ENCODE data around the gene MUC2.

MUC2 gene

GRCh38 chr11:1087279-1087960 lies 12.7 kb downstream of the MUC2 start:
- no peak for DNase-seq (ENCODE audit: low read depth, low spot score)

DNA sequence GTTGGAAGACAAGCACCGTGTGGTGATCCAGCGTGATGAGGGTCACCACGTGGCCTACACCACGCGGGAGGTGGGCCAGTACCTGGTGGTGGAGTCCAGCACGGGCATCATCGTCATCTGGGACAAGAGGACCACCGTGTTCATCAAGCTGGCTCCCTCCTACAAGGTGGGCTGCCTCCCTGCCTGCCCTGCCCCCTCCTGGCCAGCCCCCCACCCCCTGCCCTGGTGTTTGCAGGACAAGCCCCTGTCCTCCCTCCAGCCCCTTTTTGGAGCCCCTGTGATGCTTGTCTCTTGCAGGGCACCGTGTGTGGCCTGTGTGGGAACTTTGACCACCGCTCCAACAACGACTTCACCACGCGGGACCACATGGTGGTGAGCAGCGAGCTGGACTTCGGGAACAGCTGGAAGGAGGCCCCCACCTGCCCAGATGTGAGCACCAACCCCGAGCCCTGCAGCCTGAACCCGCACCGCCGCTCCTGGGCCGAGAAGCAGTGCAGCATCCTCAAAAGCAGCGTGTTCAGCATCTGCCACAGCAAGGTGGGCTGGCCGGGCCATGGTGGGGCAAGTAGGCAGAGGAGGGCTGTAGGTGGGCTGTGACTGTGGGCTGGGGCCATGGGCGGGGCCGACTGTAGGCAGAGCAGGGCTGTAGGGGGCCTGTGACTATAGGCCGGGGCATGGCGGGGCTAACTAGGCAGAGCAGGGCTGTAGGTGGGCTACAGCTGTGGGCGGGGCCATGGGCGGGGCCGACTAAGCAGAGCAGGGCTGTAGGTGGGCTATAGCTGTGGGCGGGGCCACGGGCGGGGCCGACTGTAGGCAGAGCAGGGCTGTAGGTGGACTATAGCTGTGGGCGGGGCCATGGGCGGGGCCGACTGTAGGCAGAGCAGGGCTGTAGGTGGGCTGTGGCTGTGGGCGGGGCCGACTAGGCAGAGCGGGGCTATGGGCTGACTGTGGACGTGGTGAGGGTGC lies 13.6 kb downstream of the MUC2 start:
- DNase-seq (ENCODE audit: low read depth, low spot score): no peak

DNA sequence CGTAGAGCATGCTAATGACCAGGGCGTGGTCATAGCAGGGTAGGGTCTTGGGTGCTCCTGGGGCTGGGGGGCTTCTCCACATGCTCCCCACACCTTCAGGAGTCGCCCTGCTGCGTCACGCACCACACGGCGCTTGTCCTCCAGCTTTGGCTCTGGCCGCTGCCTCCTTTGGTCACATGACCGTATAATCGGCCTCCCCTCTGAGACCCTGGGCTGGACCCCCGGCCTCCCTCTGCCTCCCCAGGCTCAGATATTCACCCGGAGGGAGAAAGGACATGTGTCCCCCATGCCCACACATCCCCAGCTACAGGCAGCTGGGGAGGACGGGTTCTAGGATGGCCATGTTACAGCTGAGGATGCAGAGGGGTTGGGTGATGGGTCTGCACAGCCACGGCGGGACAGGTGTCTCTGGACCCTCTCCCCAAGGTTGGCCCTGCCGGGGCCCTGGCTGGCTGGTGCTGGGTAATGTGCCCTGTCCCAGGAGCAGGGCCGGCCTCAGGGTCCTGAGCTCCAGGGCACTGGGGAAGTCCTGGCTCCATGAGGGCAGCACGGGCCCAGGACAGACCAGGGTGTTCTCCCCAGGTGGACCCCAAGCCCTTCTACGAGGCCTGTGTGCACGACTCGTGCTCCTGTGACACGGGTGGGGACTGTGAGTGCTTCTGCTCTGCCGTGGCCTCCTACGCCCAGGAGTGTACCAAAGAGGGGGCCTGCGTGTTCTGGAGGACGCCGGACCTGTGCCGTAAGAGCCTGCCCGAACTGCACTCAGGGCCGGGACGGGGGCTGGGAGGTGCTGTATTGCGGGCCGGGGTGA lies 14.5 kb downstream of the MUC2 start:
- DNase-seq (ENCODE audit: low read depth, low spot score): no peak

DNA sequence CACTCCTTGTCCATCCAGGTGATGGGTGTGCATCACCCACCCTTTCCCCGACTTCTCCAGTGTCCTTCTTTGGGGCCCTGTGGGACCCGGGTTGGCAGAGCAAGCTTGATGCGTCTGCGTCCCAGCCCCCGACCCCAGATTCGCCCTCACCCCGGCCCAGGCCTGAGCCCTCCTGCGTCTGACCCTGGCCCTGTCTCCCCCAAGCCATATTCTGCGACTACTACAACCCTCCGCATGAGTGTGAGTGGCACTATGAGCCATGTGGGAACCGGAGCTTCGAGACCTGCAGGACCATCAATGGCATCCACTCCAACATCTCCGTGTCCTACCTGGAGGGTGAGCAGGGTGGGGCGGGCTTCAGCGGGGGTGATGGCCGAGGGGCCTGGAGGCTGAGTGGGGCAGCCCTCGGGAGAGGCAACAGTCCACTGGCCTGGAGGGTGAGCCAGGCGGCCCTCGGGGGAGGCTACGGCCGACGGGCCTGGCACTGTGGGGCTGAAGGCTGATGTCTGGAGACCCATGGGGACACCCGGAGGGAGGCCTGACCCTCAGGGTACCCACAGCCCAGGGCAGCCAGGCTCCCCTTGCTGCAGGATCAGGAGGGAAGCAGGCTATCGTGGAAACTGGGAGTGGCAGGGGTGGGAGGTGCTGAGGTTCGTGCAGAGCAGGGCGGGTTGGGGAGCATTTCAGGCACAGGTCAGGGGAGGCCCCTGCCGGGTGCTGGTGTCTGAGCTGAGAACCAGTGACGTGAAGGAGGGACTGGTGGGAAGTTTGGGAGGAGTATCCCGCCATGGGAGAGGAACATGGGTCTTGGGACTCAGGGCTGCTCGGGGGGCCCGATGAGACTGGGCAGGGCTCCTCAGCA lies 15.3 kb downstream of the MUC2 start:
- no peak for DNase-seq (ENCODE audit: low read depth, low spot score)

GRCh38 chr11:1090600-1091331 lies 16.1 kb downstream of the MUC2 start:
- no peak for DNase-seq (ENCODE audit: low read depth, low spot score)

DNA sequence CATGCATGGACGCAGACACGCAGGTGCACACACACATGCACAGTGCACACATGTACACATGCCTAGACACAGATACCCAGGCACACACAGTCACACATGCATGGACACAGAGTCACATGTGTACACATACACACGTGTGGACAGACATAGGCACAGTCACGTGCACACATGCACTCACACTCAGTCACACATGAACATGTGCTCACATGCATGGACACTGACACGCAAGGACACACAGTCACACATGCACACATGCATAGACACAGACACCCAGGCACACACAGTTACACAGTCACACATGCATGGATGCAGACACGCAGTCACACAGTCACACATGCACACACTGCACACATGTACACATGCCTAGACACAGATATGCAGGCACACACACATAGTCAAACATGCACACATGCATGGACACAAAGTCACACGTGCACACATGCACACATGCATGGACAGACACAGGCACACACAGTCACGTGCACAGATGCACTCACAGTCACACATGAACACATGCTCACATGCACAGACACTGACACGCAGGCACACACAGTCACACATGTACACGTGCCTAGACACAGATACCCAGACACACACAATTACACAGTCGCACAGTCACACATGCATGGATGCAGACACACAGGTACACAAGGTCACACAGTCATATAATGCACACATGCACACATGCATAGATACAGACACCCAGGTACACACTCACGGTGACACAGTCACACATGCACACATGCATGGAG lies 16.8 kb downstream of the MUC2 start:
- DNase-seq (ENCODE audit: low read depth, low spot score): no peak

- no peak for DNase-seq (ENCODE audit: low read depth, low spot score)
Measured at GRCh38 chr11:1092145-1092670, 17.5 kb downstream of the MUC2 start.

DNA sequence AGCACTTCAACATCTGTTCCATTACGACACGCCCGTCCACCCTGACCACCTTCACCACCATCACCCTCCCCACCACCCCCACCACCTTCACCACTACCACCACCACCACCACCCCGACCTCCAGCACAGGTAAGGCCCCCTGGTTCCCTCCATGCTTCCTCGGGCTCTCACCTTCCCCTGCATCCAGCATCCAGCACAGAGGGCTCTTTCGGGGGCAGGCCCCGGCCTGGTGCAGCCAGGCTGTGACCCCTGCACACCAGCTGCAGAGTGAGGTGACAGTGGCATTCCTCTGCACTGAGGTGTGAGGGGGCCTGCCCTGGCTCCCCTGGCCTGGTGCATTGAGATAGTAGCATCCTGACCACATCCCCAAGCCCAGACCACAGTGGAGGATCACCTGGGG lies 18.2 kb downstream of the MUC2 start:
- no peak for DNase-seq (ENCODE audit: low read depth, low spot score)

DNA sequence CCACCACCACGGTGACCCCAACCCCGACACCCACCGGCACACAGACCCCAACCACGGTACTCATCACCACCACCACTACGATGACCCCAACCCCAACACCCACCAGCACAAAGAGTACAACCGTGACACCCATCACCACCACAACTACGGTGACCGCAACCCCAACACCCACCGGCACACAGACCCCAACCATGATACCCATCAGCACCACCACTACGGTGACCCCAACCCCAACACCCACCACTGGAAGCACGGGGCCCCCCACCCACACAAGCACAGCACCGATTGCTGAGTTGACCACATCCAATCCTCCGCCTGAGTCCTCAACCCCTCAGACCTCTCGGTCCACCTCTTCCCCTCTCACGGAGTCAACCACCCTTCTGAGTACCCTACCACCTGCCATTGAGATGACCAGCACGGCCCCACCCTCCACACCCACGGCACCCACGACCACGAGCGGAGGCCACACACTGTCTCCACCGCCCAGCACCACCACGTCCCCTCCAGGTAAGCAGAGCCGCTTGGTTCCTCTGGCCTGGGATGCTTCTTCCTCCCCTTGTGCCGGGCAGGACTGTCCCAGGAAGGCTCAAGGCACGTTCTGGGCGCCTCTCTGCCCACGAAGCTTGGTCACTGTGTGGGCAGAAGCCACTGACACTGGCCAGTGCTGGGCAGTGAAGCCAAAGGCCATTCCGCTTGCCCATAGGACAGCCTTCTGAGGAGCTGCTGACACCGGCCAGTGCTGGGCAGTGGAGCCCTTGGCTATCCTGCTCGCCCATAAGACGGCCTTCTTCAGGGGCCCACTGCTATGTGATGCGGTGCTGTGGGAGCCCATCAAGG lies 25.1 kb downstream of the MUC2 start:
- DNase-seq (ENCODE audit: low read depth, low spot score): no peak

DNA sequence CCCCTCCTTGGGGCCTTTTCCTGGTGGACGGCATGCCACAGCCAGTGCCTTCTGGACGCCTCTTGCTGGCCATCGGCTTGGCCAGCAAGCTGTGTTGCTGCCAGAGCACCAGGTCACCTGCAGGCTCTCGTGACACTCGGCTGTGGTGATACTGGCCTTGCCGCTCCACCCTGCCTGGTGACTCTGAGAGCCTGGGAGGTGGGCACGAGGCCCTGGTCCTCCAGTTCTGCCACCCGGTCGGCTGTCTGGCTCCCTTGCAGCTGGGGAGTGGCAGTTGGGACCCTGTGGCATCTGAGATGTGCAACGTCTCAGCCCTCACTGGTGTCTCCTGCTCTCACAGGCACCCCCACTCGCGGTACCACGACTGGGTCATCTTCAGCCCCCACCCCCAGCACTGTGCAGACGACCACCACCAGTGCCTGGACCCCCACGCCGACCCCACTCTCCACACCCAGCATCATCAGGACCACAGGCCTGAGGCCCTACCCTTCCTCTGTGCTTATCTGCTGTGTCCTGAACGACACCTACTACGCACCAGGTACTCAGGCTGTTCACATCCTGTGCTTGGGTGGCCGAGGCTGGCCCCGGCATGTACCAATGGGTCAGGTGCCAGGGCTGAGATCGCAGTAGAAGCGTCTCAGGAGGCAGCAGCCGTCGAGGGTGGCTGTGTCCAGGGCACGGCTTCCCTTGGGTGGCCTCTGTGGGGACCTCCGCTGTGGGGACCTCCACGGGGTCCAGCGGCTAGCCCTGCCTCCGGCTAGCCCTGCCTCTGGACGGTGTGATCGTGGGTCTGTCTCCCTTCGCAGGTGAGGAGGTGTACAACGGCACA lies 26.0 kb downstream of the MUC2 start:
- DNase-seq (ENCODE audit: low read depth, low spot score): no peak

DNA sequence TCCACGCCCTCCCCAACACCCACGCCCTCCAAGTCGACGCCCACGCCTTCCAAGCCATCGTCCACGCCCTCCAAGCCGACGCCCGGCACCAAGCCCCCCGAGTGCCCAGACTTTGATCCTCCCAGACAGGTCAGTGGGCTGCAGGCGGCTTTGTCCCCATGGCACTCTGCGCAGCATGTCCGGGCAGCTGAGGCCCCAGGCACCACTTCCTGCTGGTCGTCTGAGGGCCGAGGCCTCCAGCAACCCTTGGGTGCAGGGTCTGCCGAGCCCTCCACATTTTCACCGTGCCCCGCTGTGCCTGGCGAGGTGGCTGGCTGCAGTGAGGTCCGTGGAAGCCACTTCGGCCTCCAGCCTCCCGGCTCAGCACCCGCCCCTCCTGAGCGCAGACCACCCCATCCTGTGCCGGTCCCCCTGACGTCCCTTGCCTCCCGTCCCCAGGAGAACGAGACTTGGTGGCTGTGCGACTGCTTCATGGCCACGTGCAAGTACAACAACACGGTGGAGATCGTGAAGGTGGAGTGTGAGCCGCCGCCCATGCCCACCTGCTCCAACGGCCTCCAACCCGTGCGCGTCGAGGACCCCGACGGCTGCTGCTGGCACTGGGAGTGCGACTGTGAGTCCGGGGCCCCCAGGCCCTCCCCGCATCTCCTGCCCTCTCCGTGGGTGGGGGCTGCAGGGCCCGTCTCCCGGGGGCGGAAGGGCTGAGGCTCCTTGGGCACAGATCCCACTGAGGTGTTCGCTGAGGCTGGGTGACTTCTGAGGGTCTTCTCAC lies 26.8 kb downstream of the MUC2 start:
- DNase-seq (ENCODE audit: low read depth, low spot score): no peak

DNA sequence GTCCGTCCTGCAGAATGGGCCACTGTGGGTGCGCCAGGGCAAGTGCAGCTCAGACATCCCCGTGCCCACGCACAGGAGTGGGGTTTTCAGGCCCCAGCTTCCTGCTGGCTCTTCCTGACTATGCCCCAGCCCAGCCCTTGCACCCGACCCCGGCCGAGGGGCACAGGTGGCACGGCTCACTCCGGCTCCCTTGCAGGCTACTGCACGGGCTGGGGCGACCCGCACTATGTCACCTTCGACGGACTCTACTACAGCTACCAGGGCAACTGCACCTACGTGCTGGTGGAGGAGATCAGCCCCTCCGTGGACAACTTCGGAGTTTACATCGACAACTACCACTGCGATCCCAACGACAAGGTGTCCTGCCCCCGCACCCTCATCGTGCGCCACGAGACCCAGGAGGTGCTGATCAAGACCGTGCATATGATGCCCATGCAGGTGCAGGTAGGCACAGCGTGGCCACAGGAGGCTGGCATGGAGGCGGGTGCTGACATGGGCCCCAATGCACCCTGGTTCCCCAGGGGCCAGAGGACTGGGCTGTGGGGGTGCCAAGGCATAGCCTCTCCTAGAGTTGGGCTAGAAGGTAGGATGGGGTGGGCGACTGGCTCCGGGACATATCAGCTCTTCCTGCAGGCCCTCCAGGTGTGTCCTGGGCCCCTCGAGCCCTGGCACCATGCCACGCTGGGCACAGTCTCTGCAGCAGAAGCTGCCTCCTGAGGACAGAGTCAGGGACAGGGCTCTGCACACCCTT lies 27.7 kb downstream of the MUC2 start:
- DNase-seq (ENCODE audit: low read depth, low spot score): no peak

GRCh38 chr11:1102996-1103395 lies 28.3 kb downstream of the MUC2 start:
- no peak for DNase-seq (ENCODE audit: low read depth, low spot score)

GRCh38 chr11:1103401-1104360 lies 29.0 kb downstream of the MUC2 start:
- no peak for DNase-seq (ENCODE audit: low read depth, low spot score)

Data from ELF-1 (cell line).